Omental fat pad (tissue), 4 donors: ENCODE results near the gene SPAG16. TPM values are rescaled to one million over a fixed set of nuclear protein-coding genes. Genes with fewer than 3 reads are reported as not detected.

ENCODE experiments used
- ATAC-seq: fragments of 150-250 bp; one replicate; pipeline ENCODE4 v1.9.1; 2016; ENCODE audit warnings: mild to moderate bottlenecking, moderate library complexity; ENCODE audit not compliant: low FRiP score
- DNase-seq: peaks from one replicate; pipeline ENCODE4 v3.0.0-alpha.2; 2019; ENCODE audit warnings: low spot score
- CTCF ChIP-seq, 3 donors: fragments of 450-650 bp; IDR thresholded peaks; one replicate each; pipeline ENCODE4 v1.5.1; 2016 to 2017; ENCODE audit warnings: antibody characterized with exemption in 3 of 3, mild to moderate bottlenecking in 3 of 3, moderate library complexity in 2 of 3
- total RNA-seq, 4 donors: library from RNA; depleted of rRNA; stranded (reverse); fragments of >200 nt; gene quantifications; one replicate each; pipeline ENCODE4 v1.1.0, GENCODE V29; 2016

SPAG16 gene
- total RNA-seq, 4 donors from 2014 or later = 11.1 to 29.5 (median 13.3) TPM

- ATAC-seq = no peak
- no peak for TF ChIP-seq CTCF (IDR thresholded peaks at IDR 0.05)
- DNase-seq = no peak
These were observed 977.4 kb downstream of the SPAG16 start for GRCh38 chr2:214261683-214262082.

DNA sequence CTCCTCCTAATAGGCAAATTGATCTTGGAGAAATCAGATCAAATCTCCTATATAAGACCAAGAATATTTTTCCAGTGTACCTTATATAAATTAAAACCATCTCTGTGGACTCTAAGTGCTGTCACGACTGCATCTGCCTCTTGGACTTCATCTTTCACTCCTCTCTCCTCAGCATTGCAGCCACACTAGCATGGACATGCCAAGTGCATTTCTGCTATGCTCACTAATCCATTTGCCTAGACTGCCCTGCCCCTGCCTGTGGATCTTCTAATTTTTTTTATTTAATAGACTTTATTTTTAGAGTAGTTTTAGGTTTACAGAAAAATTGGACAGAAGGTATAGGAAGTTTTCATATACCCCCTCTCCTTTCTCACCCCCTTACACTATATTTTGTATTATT, 979.9 kb downstream of the SPAG16 start:
- no peak for TF ChIP-seq CTCF (IDR thresholded peaks at IDR 0.05)
- DNase-seq = no peak
- ATAC-seq = no peak

- TF ChIP-seq CTCF (IDR thresholded peaks at IDR 0.05) = no peak
- DNase-seq = no peak
- no peak for ATAC-seq
These were observed 981.8 kb downstream of the SPAG16 start for GRCh38 chr2:214265991-214266489.

DNA sequence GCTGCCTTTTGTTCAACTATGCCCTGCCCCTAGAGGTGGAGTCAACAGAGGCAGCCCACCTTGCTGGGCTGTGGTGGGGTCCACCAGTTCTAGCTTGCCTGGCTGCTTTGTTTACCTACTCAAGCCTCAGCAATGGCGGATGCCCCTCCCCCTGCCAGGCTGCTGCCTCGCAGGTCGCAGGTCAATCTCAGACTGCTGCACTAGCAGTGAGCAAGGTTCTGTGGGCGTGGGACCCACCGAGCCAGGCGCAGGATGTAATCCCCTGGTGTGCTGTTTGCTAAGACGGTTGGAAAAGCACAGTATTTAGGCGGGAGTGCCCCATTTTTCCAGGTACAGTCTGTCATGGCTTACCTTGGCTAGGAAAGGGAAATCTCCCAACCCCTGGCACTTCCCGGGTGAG, 993.6 kb downstream of the SPAG16 start:
- no peak for DNase-seq
- ATAC-seq = no peak
- no peak for TF ChIP-seq CTCF (IDR thresholded peaks at IDR 0.05)

DNA sequence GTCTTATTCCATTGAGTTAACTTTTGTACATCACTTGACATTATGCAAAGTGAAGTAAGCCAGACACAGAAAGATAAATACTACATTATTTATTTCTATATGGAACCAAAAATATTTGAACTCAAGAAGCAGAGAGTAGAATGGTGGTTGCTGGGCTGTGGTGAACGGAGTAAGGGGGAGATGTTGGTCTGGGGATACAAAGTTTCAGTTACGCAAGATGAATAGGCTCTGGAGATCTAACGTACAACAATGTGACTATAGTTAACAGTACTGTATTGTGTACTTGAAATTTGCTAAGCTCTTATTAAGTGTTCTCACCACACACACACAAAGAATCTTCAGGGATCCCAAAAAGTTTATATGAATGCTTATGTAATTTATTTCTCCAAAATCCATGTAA, 1001.7 kb downstream of the SPAG16 start:
- DNase-seq = no peak
- no peak for TF ChIP-seq CTCF (IDR thresholded peaks at IDR 0.05)
- ATAC-seq = no peak

DNA sequence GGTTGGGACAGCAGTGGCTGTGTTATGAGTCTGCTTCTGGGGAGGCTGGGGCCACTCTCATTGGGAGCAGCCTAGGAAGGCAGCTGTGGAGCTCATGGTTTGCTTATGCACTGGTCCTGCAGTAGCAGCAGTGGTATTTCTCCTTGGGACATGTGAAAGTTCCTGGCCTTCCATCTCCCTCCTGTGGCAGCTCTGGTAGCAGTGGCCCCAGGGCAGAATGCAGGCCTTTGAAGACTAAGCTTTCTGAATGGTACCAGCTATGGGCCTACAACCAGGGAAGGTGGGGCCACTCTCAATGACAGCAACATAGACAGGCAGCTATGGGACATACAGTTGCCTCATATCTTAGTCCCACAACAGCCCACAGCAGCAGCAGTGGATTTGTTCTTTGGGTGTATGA, 1009.3 kb downstream of the SPAG16 start:
- ATAC-seq (no peak), DNase-seq (no peak)
- TF ChIP-seq CTCF (IDR thresholded peaks at IDR 0.05) = no peak

GRCh38 chr2:214294426-214294825, 1010.2 kb downstream of the SPAG16 start:
- no peak for ATAC-seq
- TF ChIP-seq CTCF (IDR thresholded peaks at IDR 0.05) = no peak

More at GRCh38 chr2:214294426-214294825, 1010.2 kb downstream of the SPAG16 start:
- DNase-seq = no peak
